ENCODE data around the gene ROBO3. TPM values are rescaled to one million over a fixed set of nuclear protein-coding genes. Genes with fewer than 3 reads are reported as not detected.

Gene ROBO3, protein sequence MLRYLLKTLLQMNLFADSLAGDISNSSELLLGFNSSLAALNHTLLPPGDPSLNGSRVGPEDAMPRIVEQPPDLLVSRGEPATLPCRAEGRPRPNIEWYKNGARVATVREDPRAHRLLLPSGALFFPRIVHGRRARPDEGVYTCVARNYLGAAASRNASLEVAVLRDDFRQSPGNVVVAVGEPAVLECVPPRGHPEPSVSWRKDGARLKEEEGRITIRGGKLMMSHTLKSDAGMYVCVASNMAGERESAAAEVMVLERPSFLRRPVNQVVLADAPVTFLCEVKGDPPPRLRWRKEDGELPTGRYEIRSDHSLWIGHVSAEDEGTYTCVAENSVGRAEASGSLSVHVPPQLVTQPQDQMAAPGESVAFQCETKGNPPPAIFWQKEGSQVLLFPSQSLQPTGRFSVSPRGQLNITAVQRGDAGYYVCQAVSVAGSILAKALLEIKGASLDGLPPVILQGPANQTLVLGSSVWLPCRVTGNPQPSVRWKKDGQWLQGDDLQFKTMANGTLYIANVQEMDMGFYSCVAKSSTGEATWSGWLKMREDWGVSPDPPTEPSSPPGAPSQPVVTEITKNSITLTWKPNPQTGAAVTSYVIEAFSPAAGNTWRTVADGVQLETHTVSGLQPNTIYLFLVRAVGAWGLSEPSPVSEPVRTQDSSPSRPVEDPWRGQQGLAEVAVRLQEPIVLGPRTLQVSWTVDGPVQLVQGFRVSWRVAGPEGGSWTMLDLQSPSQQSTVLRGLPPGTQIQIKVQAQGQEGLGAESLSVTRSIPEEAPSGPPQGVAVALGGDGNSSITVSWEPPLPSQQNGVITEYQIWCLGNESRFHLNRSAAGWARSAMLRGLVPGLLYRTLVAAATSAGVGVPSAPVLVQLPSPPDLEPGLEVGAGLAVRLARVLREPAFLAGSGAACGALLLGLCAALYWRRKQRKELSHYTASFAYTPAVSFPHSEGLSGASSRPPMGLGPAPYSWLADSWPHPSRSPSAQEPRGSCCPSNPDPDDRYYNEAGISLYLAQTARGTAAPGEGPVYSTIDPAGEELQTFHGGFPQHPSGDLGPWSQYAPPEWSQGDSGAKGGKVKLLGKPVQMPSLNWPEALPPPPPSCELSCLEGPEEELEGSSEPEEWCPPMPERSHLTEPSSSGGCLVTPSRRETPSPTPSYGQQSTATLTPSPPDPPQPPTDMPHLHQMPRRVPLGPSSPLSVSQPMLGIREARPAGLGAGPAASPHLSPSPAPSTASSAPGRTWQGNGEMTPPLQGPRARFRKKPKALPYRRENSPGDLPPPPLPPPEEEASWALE (N-terminal part only)
- total RNA-seq: 10 to 100 TPM; 17.9 to 23.7 TPM

DNA sequence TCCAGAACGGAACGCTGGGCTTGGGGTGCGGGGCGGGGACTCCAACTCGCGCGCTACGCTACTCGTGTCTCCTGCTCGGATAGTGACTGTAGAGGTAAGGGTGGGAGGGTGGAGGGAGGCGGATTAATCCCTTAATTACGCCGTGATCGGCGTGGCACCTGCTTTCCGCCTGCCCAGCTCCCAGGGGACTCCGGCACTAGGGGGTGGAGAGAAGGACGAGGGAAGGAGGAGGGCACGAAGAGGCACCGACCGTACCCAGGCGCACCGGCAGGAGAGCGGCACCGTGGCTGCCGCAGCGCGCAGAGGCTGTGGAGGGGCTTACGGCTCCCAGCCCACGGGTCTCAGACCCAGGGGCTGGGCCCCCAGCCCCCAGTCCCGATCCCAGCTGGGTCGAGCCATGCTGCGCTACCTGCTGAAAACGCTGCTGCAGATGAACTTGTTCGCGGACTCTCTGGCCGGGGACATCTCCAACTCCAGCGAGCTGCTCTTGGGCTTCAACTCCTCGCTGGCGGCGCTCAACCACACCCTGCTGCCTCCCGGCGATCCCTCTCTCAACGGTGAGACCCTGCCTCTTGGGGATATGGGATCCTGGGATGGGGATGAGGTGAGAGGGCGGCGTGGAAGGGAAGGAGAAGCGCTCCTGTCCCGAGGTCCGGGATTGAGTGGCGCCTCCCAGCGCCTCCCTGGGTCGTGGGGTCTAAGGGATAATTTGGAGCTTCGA, at the start of gene ROBO3:
Gene ROBO3, plus strand, starts transcription at position 252 of the 721 bp plus-strand sequence. Its CDS starts 146 bp downstream, at position 398.
- H3K4me1 Mint-ChIP-seq: peaks cover 29% of the 10 kb centered on the region
- H3K4me3 Mint-ChIP-seq: peak within 1 kb of the TSS; percentile 29
- no peak within 1 kb of the TSS for H3K27ac Mint-ChIP-seq
- no peak for DNase-seq
- H3K27me3 Mint-ChIP-seq: peaks cover 97% of the 10 kb centered on the region
- no peaks in the 10 kb centered on the region for H3K36me3 Mint-ChIP-seq
- H3K9me3 Mint-ChIP-seq: no peaks in the 10 kb centered on the region

GRCh38 chr11:124817036-124817435, 48.2 kb upstream of the ROBO3 start:
- DNase-seq: no peak
- H3K27me3 Mint-ChIP-seq: peaks cover 67% of the 10 kb centered on the region
- no peak overlapping the region for H3K27ac Mint-ChIP-seq
- H3K4me1 Mint-ChIP-seq: peaks cover 2% of the 10 kb centered on the region
- no peaks in the 10 kb centered on the region for H3K36me3 Mint-ChIP-seq
- H3K4me3 Mint-ChIP-seq: no peak overlapping the region
- no peaks in the 10 kb centered on the region for H3K9me3 Mint-ChIP-seq

DNA sequence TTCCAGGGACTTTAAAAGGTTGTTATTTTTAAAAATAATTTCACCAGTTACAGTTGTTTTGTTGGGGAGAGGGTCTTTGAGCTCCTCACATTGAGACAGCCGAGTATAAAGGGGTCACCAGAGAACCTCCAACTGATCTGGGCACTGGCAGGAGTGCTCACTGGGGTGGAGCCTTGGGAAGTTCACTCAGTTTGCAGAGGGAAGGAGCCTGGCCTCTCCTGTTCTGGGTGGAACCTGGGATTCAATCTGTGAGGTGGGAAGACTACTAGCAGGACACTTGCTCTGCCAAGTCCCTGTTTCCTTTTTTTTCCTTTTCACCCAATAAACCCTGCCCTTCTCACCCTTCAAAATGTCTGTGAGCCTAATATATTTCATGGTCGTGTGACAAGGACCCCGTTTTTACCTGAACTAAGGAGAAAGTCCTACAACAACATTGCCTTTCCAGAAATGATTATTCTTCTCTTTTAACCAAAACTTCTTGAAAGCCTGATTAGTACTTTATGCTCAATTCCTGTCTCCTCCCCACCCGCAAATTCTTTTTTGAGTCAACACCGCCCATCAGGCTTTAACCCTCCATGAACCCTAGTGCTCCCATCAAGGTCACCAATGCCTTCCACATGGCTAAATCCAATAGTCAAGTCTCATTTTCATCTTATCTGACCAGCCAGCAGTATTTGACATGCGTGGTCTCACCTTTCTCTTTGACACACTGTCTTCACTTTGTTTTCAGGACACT, 43.1 kb upstream of the ROBO3 start:
- H3K4me3 Mint-ChIP-seq: no peak overlapping the region
- H3K4me1 Mint-ChIP-seq: peaks cover 2% of the 10 kb centered on the region
- no peaks in the 10 kb centered on the region for H3K36me3 Mint-ChIP-seq
- no peaks in the 10 kb centered on the region for H3K9me3 Mint-ChIP-seq
- DNase-seq: no peak
- H3K27ac Mint-ChIP-seq: no peak overlapping the region
- H3K27me3 Mint-ChIP-seq: peaks cover 63% of the 10 kb centered on the region

GRCh38 chr11:124823512-124824376, 41.5 kb upstream of the ROBO3 start:
- peaks cover 49% of the 10 kb centered on the region for H3K27me3 Mint-ChIP-seq
- H3K4me1 Mint-ChIP-seq: peaks cover 2% of the 10 kb centered on the region
- no peaks in the 10 kb centered on the region for H3K9me3 Mint-ChIP-seq
- H3K36me3 Mint-ChIP-seq: no peaks in the 10 kb centered on the region
- H3K27ac Mint-ChIP-seq: no peak overlapping the region
- no peak overlapping the region for H3K4me3 Mint-ChIP-seq
- no peak for DNase-seq

DNA sequence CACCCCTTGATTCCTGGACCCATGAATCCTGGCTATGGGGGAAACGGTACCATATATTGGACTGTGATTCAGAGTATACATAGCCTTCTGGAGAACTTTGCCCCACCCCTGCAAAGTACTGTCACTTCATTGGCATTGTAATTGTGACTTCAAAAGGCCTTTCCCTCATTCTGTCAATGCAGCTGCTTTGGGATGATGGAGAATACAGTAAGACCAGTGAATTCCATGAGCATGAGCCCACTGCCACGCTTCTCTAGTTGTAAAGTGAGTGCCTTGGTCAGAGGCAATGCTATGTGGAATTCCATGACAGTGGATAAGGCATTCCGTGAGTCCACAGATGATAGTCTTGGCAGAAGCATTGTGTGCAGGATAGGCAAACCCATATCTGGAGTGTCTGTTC, 39.4 kb upstream of the ROBO3 start:
- no peak overlapping the region for H3K27ac Mint-ChIP-seq
- DNase-seq: no peak
- peaks cover 33% of the 10 kb centered on the region for H3K27me3 Mint-ChIP-seq
- H3K36me3 Mint-ChIP-seq: no peaks in the 10 kb centered on the region
- no peaks in the 10 kb centered on the region for H3K4me1 Mint-ChIP-seq
- no peaks in the 10 kb centered on the region for H3K9me3 Mint-ChIP-seq
- H3K4me3 Mint-ChIP-seq: no peak overlapping the region

DNA sequence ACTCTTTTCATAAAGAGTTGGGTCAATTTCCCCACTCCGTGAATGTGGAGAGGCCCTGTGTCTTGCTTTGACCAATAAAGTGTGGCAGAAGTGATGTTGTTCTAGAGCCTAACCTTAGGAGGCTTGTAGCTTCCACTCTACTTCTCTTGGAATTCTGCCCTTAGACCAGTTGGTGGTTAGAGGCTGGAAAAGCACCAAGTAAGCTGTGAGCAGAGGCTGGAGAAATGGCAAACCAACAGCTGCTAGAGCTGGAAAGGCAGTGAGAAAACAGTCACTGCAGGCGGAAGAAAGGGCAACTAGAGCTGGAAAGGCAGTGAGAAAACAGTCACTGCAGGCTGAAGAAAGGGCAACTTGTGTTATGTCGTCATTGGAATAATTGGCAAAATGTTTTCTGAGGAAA, 35.2 kb upstream of the ROBO3 start:
- no peak overlapping the region for H3K27ac Mint-ChIP-seq

GRCh38 chr11:124830749-124831148, 34.5 kb upstream of the ROBO3 start:
- H3K4me3 Mint-ChIP-seq: no peak overlapping the region
- H3K4me1 Mint-ChIP-seq: no peaks in the 10 kb centered on the region
- no peaks in the 10 kb centered on the region for H3K9me3 Mint-ChIP-seq
- no peak overlapping the region for H3K27ac Mint-ChIP-seq
- no peak for DNase-seq
- peaks cover 23% of the 10 kb centered on the region for H3K27me3 Mint-ChIP-seq
- H3K36me3 Mint-ChIP-seq: no peaks in the 10 kb centered on the region

More for the DNA sequence above, 35.2 kb upstream of the ROBO3 start:
- H3K9me3 Mint-ChIP-seq: no peaks in the 10 kb centered on the region
- no peak for DNase-seq
- no peaks in the 10 kb centered on the region for H3K36me3 Mint-ChIP-seq
- H3K4me3 Mint-ChIP-seq: no peak overlapping the region
- no peaks in the 10 kb centered on the region for H3K4me1 Mint-ChIP-seq
- H3K27me3 Mint-ChIP-seq: peaks cover 18% of the 10 kb centered on the region

DNA sequence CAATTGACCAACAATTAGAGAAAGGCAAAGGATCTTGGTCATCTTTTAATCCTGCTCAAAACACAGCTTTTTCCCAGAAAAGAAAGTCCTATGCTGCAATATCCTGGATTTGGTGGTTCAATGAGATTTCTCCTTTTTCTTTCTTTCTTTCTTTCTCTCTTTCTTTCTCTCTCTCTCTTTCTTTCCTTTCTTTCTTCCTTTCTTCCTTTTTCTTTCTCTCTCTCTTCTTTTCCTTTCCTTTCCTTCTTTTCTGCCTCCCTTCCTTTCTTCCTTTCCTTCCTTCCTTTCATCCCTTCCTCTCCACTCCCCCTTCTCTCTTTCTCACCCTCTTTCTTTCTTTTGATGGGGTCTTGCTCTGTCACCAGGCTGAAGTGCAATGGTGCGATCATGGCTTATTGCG, 33.3 kb upstream of the ROBO3 start:
- no peak overlapping the region for H3K27ac Mint-ChIP-seq
- no peaks in the 10 kb centered on the region for H3K9me3 Mint-ChIP-seq
- peaks cover 5% of the 10 kb centered on the region for H3K4me1 Mint-ChIP-seq
- DNase-seq: no peak
- H3K27me3 Mint-ChIP-seq: peaks cover 26% of the 10 kb centered on the region
- H3K4me3 Mint-ChIP-seq: no peak overlapping the region
- H3K36me3 Mint-ChIP-seq: no peaks in the 10 kb centered on the region

DNA sequence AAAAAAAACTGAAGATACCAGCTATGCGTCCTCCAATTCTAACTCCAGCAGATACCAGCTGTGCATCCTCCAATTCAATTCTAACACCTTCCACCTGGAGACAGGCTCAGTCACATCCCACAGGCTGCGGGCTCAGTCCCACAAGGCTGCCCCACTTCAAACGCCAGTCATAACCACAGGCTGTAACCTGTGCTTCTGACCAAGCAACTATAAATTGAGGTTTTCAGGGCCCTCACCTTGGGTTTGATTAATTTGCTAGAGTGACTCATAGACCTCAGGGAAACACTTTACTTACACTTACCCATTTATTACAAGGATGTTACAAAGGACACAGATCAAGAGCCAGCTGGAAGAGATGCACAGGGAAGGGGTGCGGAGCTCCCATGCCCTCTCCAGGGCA, 32.7 kb upstream of the ROBO3 start:
- H3K4me3 Mint-ChIP-seq: no peak overlapping the region
- no peak for DNase-seq
- H3K27me3 Mint-ChIP-seq: peaks cover 28% of the 10 kb centered on the region
- peaks cover 11% of the 10 kb centered on the region for H3K4me1 Mint-ChIP-seq
- no peaks in the 10 kb centered on the region for H3K36me3 Mint-ChIP-seq
- no peak overlapping the region for H3K27ac Mint-ChIP-seq
- H3K9me3 Mint-ChIP-seq: no peaks in the 10 kb centered on the region

GRCh38 chr11:124834526-124835180, 30.6 kb upstream of the ROBO3 start:
- no peak for DNase-seq
- Mint-ChIP-seq H3K4me3 (no peak overlapping the region), H3K4me1 (peaks cover 11% of the 10 kb centered on the region), H3K27ac (no peak overlapping the region), H3K36me3 (no peaks in the 10 kb centered on the region), H3K27me3 (peaks cover 44% of the 10 kb centered on the region), H3K9me3 (no peaks in the 10 kb centered on the region)

GRCh38 chr11:124835918-124836317, 29.3 kb upstream of the ROBO3 start:
- Mint-ChIP-seq H3K27ac (peak overlapping the region; percentile 17), H3K4me1 (peaks cover 15% of the 10 kb centered on the region), H3K36me3 (no peaks in the 10 kb centered on the region), H3K4me3 (no peak overlapping the region), H3K9me3 (no peaks in the 10 kb centered on the region), H3K27me3 (peaks cover 57% of the 10 kb centered on the region)
- no peak for DNase-seq

DNA sequence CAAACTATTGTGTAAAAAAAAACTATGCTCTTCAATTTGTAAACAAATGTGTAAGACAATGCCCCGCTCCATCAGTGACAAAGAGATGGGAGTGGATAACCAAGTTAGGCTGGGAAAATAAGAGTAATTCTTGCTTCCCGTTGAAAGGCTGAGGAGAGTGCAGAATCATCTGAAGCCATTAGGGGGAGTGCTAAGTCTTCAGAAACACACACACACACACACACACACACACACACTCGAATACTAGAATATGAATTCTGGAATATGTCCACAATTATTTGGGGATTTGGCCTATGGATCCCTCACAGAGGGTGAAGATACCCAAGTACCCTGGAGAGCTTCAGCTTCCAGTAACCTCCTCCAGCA, 27.8 kb upstream of the ROBO3 start:
- Mint-ChIP-seq H3K27me3 (peaks cover 72% of the 10 kb centered on the region), H3K27ac (no peak overlapping the region), H3K36me3 (no peaks in the 10 kb centered on the region), H3K4me1 (peaks cover 15% of the 10 kb centered on the region), H3K9me3 (no peaks in the 10 kb centered on the region), H3K4me3 (no peak overlapping the region)
- no peak for DNase-seq

- Mint-ChIP-seq H3K27ac (no peak overlapping the region), H3K9me3 (no peaks in the 10 kb centered on the region), H3K4me3 (peak overlapping the region; percentile 42), H3K27me3 (peaks cover 78% of the 10 kb centered on the region), H3K4me1 (peaks cover 15% of the 10 kb centered on the region), H3K36me3 (no peaks in the 10 kb centered on the region)
- no peak for DNase-seq
Observed at GRCh38 chr11:124838805-124839127, 26.5 kb upstream of the ROBO3 start.

Measured in activated naive CD8-positive, alpha-beta T cell treated with anti-CD3 and anti-CD28 coated beads for 36 hours (primary cell).